HEK293T (cell line): ENCODE data around the gene PRKG2.

ENCODE experiments used
- CTCF ChIA-PET: fragments of 350-600 bp; formaldehyde crosslinking; extraction: SDS; loops from one replicate; lab custom pipeline; 2021; ENCODE audit warnings: antibody characterized with exemption, inconsistent platforms; lab: Yijun Ruan, JAX
- POLR2A ChIA-PET: fragments of 350-600 bp; formaldehyde crosslinking; extraction: SDS; loops from one replicate; lab custom pipeline; 2020; ENCODE audit warnings: antibody characterized with exemption, inconsistent platforms; lab: Yijun Ruan, JAX
- DNase-seq: peaks from one replicate; pipeline ENCODE4 v3.0.0; 2012; ENCODE audit warnings: mixed read lengths; ENCODE audit errors: extremely low spot score
- ARNT ChIP-seq: fragments of 450-650 bp; IDR thresholded peaks from 2 replicates; pipeline ENCODE4 v1.6.1; 2017; ENCODE audit warnings: mild to moderate bottlenecking
- BHLHE40 ChIP-seq: fragments of 450-650 bp; IDR thresholded peaks from 2 replicates; pipeline ENCODE4 v1.6.1; 2016; ENCODE audit warnings: mild to moderate bottlenecking, moderate library complexity, borderline replicate concordance
- CTBP1 ChIP-seq: fragments of 450-650 bp; IDR thresholded peaks from 2 replicates; pipeline ENCODE4 v1.6.1; 2016; ENCODE audit warnings: borderline replicate concordance
- ELF4 ChIP-seq: fragments of 450-650 bp; IDR thresholded peaks from 2 replicates; pipeline ENCODE4 v1.6.1; 2017; ENCODE audit warnings: antibody characterized with exemption
- FOXA1 ChIP-seq: fragments of 450-650 bp; IDR thresholded peaks from 2 replicates; pipeline ENCODE4 v1.6.1; 2016; ENCODE audit warnings: mild to moderate bottlenecking
- FOXK2 ChIP-seq: fragments of 450-650 bp; IDR thresholded peaks from 2 replicates; pipeline ENCODE4 v1.6.1; 2016; ENCODE audit warnings: mild to moderate bottlenecking
- FOXM1 ChIP-seq: fragments of 450-650 bp; IDR thresholded peaks from 2 replicates; pipeline ENCODE4 v1.6.1; 2017; ENCODE audit warnings: mild to moderate bottlenecking, borderline replicate concordance
- HDGF ChIP-seq: fragments of 450-650 bp; IDR thresholded peaks from 2 replicates; pipeline ENCODE4 v1.6.1; 2017; ENCODE audit warnings: antibody characterized with exemption, borderline replicate concordance
- L3MBTL2 ChIP-seq: fragments of 450-650 bp; conservative IDR thresholded peaks from 2 replicates; pipeline ENCODE4 v1.6.1; 2016; ENCODE audit warnings: mild to moderate bottlenecking
- LEF1 ChIP-seq: fragments of 450-650 bp; IDR thresholded peaks from 2 replicates; pipeline ENCODE4 v1.6.1; 2017; ENCODE audit warnings: mild to moderate bottlenecking, borderline replicate concordance
- NFRKB ChIP-seq: fragments of 450-650 bp; IDR thresholded peaks from 2 replicates; pipeline ENCODE4 v1.6.1; 2016; ENCODE audit warnings: mild to moderate bottlenecking, moderate library complexity
- PKNOX1 ChIP-seq: fragments of 450-650 bp; IDR thresholded peaks from 2 replicates; pipeline ENCODE4 v1.6.1; 2016
- SP1 ChIP-seq: fragments of 450-650 bp; IDR thresholded peaks from 2 replicates; pipeline ENCODE4 v1.6.1; 2017
- SUZ12 ChIP-seq: fragments of 450-650 bp; IDR thresholded peaks from 2 replicates; pipeline ENCODE4 v1.6.1; 2016; ENCODE audit warnings: mild to moderate bottlenecking
- TARDBP ChIP-seq: fragments of 450-650 bp; IDR thresholded peaks from 2 replicates; pipeline ENCODE4 v1.6.1; 2016
- ZNF384 ChIP-seq: fragments of 450-650 bp; IDR thresholded peaks from 2 replicates; pipeline ENCODE4 v1.6.1; 2016

Gene PRKG2

DNA sequence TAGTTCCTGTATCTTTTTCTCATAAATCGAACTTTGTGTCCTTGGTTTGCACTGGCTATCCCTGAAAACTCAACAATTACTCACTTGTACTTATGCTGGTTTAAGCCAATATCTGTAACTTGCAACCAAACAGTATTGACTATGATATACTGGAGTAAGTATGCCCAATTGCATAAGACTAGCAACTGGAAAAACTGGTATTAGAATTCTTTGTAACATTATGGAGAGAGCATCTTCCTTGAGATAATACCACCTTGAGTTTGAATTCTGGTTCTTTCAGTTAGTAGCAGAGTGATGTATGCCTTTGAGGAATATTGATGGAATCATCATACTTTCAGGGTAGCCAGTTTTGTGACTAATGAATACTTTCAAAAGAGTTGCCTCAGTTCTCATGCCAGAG is 156.4 kb downstream of the PRKG2 start:
- TF ChIP-seq FOXK2 (no peak), SUZ12 (no peak), L3MBTL2 (no peak), BHLHE40 (no peak), FOXM1 (no peak), HDGF (no peak), SP1 (no peak), ELF4 (no peak), FOXA1 (no peak), ZNF384 (no peak), NFRKB (no peak), PKNOX1 (no peak), ARNT (no peak), CTBP1 (no peak)
- CTCF ChIA-PET = interaction anchor here (0.6 kb wide), 1 partner anchor 963 kb away, joined by 3 read pairs; no protein-coding TSS in a partner anchor
- POLR2A ChIA-PET = no interaction called here
- no peak for DNase-seq

- TF ChIP-seq FOXM1 (no peak), ZNF384 (no peak), BHLHE40 (no peak), PKNOX1 (no peak), L3MBTL2 (no peak), ARNT (no peak), FOXK2 (no peak), LEF1 (no peak), SP1 (no peak), HDGF (no peak), TARDBP (no peak)
- DNase-seq = peak; percentile 65
- CTCF ChIA-PET = interaction anchor here (0.6 to 1.5 kb wide), 3 partner anchors 13 to 693 kb away, joined by 3 read pairs; no protein-coding TSS in a partner anchor
- POLR2A ChIA-PET = no interaction called here
Observed at GRCh38 chr4:81052119-81053068, 162.6 kb downstream of the PRKG2 start.

GRCh38 chr4:81049907-81050306 is 165.1 kb downstream of the PRKG2 start:
- POLR2A ChIA-PET = no interaction called here
- DNase-seq = no peak
- TF ChIP-seq FOXK2 (no peak), ZNF384 (no peak), SUZ12 (no peak), L3MBTL2 (no peak), ARNT (no peak)
- CTCF ChIA-PET = no interaction called here

GRCh38 chr4:81049330-81049729 is 165.7 kb downstream of the PRKG2 start:
- ChIA-PET CTCF (no interaction called here), POLR2A (no interaction called here)
- no peak for TF ChIP-seq ARNT
- TF ChIP-seq FOXK2 = no peak
- no peak for TF ChIP-seq FOXA1
- no peak for TF ChIP-seq LEF1
- TF ChIP-seq L3MBTL2 = no peak
- TF ChIP-seq FOXM1 = no peak
- TF ChIP-seq BHLHE40 = no peak
- TF ChIP-seq ZNF384 = no peak
- TF ChIP-seq TARDBP = no peak
- TF ChIP-seq PKNOX1 = no peak
- TF ChIP-seq SUZ12 = no peak
- no peak for TF ChIP-seq SP1
- no peak for TF ChIP-seq ELF4
- TF ChIP-seq CTBP1 = no peak
- TF ChIP-seq HDGF = no peak
- no peak for TF ChIP-seq NFRKB
- DNase-seq = no peak

GRCh38 chr4:81042578-81043365 is 172.2 kb downstream of the PRKG2 start:
- POLR2A ChIA-PET = no interaction called here
- CTCF ChIA-PET = no interaction called here
- no peak for TF ChIP-seq ZNF384
- no peak for DNase-seq
